Measurements from ENCODE around the gene INPP5D. TPM values are rescaled to one million over a fixed set of nuclear protein-coding genes. Genes with fewer than 3 reads are reported as not detected.
"Not testable (repeated sequence)": the region's sequence is repeated elsewhere in the genome, so short reads cannot be mapped to it uniquely, and the experiment has no call there.

INPP5D gene
- total RNA-seq, 1 donor, result under 0.01 TPM

DNA sequence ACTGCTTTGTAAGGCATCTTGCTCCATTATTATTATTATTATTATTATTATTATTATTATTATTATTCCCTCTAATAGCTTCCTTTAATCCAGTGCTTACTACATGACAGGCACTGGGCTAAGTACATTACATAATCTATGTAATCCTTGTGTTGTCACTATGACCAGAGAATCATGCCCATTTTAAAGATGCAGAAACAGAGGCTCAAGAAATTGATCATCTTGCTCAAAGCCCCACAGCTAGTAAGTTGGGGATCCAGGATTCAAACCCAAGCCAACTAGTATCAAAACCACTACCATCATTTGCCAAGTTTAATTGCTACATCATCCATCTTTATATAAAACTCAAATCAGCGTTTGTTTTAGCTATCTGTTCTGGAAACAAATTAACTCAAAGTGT is 46.5 kb upstream of the INPP5D start:
- no peak for DNase-seq (ENCODE audit: low read depth)
- TF ChIP-seq, protein P1, sequence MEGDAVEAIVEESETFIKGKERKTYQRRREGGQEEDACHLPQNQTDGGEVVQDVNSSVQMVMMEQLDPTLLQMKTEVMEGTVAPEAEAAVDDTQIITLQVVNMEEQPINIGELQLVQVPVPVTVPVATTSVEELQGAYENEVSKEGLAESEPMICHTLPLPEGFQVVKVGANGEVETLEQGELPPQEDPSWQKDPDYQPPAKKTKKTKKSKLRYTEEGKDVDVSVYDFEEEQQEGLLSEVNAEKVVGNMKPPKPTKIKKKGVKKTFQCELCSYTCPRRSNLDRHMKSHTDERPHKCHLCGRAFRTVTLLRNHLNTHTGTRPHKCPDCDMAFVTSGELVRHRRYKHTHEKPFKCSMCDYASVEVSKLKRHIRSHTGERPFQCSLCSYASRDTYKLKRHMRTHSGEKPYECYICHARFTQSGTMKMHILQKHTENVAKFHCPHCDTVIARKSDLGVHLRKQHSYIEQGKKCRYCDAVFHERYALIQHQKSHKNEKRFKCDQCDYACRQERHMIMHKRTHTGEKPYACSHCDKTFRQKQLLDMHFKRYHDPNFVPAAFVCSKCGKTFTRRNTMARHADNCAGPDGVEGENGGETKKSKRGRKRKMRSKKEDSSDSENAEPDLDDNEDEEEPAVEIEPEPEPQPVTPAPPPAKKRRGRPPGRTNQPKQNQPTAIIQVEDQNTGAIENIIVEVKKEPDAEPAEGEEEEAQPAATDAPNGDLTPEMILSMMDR (IDR thresholded peaks at IDR 0.05; ENCODE audit: insufficient read depth, low read depth, low read length), result no peak
- H3K4me3 ChIP-seq (ENCODE audit: low read depth, low read length), result no peak overlapping the region

- DNase-seq (ENCODE audit: low read depth), result no peak
- TF ChIP-seq, protein P1 (IDR thresholded peaks at IDR 0.05; ENCODE audit: insufficient read depth, low read depth, low read length), result no peak
- no peak overlapping the region for H3K4me3 ChIP-seq (ENCODE audit: low read depth, low read length)
These were observed 45.0 kb upstream of the INPP5D start for GRCh38 chr2:233015019-233015645.

DNA sequence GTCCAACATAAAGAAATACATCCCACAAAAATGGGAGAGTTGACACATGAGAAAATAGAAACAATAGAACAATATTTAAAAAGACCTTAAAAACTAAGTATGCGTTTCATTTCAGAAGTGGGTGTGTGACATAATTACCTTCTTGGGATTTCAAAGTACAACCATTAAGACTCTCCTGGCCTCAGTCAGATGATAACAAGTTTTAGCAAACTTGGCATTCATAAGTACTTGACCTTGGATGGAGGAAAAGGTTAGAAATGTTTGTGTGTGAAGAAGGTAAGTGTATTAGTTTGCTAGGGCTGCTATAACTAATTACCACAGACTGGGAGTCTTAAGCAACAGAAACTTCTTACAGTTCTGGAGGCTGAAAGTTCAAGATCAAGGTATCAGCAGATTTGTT is 42.2 kb upstream of the INPP5D start:
- no peak overlapping the region for H3K4me3 ChIP-seq (ENCODE audit: low read depth, low read length)
- TF ChIP-seq, protein P1 (IDR thresholded peaks at IDR 0.05; ENCODE audit: insufficient read depth, low read depth, low read length), result no peak
- no peak for DNase-seq (ENCODE audit: low read depth)

DNA sequence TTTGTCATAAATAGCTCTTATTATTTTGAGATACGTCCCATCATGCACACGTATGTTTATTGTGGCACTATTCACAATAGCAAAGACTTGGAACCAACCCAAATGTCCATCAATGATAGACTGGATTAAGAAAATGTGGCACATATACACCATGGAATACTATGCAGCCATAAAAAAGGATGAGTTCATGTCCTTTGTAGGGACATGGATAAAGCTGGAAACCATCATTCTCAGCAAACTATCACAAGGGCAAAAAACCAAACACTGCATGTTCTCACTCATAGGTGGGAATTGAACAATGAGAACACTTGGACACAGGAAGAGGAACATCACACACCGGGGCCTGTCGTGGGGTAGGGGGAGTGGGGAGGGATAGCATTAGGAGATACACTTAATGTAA is 40.5 kb upstream of the INPP5D start:
- H3K4me3 ChIP-seq (ENCODE audit: low read depth, low read length); DNase-seq (ENCODE audit: low read depth): not testable (repeated sequence)

DNA sequence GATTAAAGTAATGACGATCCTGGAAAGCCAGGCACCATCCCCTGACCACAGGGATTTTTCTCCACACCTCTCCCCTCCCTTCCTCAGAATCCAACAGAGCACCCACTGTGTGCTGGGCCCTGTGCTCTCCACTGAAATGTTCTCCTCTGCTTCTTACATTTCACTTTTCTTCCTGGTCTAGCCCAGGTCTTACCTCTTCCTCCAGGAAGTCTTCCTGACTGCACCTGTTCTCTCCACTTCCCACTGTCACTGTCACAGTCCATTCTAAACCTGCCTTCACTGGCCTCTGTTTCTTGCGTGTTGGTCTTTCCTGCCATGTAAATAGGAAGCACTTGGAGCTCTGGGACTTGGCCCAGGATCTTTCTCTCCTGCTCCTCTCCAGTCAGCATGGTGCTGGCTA is 39.7 kb upstream of the INPP5D start:
- TF ChIP-seq, protein P1 (IDR thresholded peaks at IDR 0.05; ENCODE audit: insufficient read depth, low read depth, low read length), result no peak
- no peak for DNase-seq (ENCODE audit: low read depth)
- H3K4me3 ChIP-seq (ENCODE audit: low read depth, low read length), result no peak overlapping the region

- TF ChIP-seq, protein P1 (IDR thresholded peaks at IDR 0.05; ENCODE audit: insufficient read depth, low read depth, low read length), result no peak
- H3K4me3 ChIP-seq (ENCODE audit: low read depth, low read length), result no peak overlapping the region
- no peak for DNase-seq (ENCODE audit: low read depth)
These were observed 38.4 kb upstream of the INPP5D start for GRCh38 chr2:233021771-233022170.

DNA sequence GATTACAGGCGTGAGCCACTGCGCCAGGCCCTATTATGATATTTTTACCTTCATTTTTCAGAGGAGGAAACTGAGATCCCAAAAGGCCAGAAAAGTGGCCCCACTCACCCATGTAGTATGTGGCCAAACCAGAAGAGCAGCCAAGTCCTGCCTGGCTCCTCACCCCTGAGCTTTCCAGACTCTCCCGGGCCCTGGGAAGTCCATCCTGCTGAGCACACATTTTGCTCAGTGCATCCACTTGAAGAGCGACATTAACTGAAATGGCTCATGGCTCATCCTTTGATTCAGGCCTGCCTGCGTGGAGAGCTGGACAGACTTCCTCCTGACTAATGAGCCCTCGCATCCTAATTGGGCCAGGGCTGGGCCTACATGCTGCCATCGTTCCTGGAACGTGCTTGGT is 37.6 kb upstream of the INPP5D start:
- TF ChIP-seq, protein P1 (IDR thresholded peaks at IDR 0.05; ENCODE audit: insufficient read depth, low read depth, low read length), result no peak
- H3K4me3 ChIP-seq (ENCODE audit: low read depth, low read length), result no peak overlapping the region
- no peak for DNase-seq (ENCODE audit: low read depth)
